Body of pancreas (tissue), 4 donors: ENCODE results near the gene PAX2. TPM values are rescaled to one million over a fixed set of nuclear protein-coding genes. Genes with fewer than 3 reads are reported as not detected.

ENCODE experiments used
- ATAC-seq: fragments of 150-250 bp; one replicate; pipeline ENCODE4 v1.9.1; 2016
- DNase-seq, 4 donors: peaks; one replicate each; pipeline ENCODE4 v3.0.0-alpha.2; 2019
- H3K27ac ChIP-seq, 4 donors: fragments of 200-600 bp; sonication (generic); 1 replicate in 3 of 4; 2 replicates in 1 of 4; pipeline versions ENCODE4 v1.5.1 to v1.6.1; 2016 to 2019; ENCODE audit warnings: mild to moderate bottlenecking in 1 of 4, mixed read lengths in 1 of 4, moderate library complexity in 1 of 4
- H3K27me3 ChIP-seq, 2 donors: fragments of 200-600 bp; sonication (generic); one replicate each; pipeline ENCODE4 v1.6.0; 2016; ENCODE audit warnings: mild to moderate bottlenecking in 1 of 2
- H3K36me3 ChIP-seq, 2 donors: fragments of 200-600 bp; sonication (generic); replicated peaks in 1 of 2; 2 replicates each; pipeline ENCODE4 v1.5.1; 2016; ENCODE audit warnings: low read depth in 2 of 2; ENCODE audit not compliant: insufficient read depth in 1 of 2
- H3K4me1 ChIP-seq: fragments of 200-600 bp; sonication (generic); one replicate; pipeline ENCODE4 v1.6.0; 2016
- H3K4me3 ChIP-seq, 2 donors: fragments of 200-600 bp; sonication (generic); 1 replicate in 1 of 2; 2 replicates in 1 of 2; pipeline ENCODE4 v1.5.1; 2016 to 2019
- H3K9me3 ChIP-seq, 3 donors: fragments of 200-600 bp; sonication (generic); 1 replicate in 2 of 3; 2 replicates in 1 of 3; pipeline ENCODE4 v1.5.1; 2016
- CTCF ChIP-seq, 7 experiments: fragments of 450-650 bp in 4 of 7; fragments of 200-600 bp in 3 of 7; sonication (generic) in 3 of 7; IDR thresholded peaks; one replicate each; pipeline ENCODE4 v1.5.1; 2016 to 2019; ENCODE audit warnings: antibody characterized with exemption in 7 of 7
- POLR2A ChIP-seq, 3 donors: fragments of 450-650 bp; IDR thresholded peaks; one replicate each; pipeline ENCODE4 v1.6.1; 2016; ENCODE audit warnings: antibody characterized with exemption in 3 of 3, mild to moderate bottlenecking in 2 of 3
- WGBS, 2 donors: methylation state at CpG; one replicate each; pipeline ENCODE4 v1.1.5; 2017; 5-methylcytosine and 5-hydroxymethylcytosine counted together
- intact Hi-C: fragments of 100-400 bp; cut with DNase I; formaldehyde crosslinking; loops from one replicate; pipeline ENCODE4 v1.15.1; 2023
- total RNA-seq, 2 donors: library from RNA; depleted of rRNA; stranded (reverse); fragments of >200 nt; gene quantifications; one replicate each; pipeline ENCODE4 v1.1.0, GENCODE V29; 2016

The PAX2 gene
- total RNA-seq, 2 donors from 2014 or later, result under 0.01 TPM; not detected in 1

DNA sequence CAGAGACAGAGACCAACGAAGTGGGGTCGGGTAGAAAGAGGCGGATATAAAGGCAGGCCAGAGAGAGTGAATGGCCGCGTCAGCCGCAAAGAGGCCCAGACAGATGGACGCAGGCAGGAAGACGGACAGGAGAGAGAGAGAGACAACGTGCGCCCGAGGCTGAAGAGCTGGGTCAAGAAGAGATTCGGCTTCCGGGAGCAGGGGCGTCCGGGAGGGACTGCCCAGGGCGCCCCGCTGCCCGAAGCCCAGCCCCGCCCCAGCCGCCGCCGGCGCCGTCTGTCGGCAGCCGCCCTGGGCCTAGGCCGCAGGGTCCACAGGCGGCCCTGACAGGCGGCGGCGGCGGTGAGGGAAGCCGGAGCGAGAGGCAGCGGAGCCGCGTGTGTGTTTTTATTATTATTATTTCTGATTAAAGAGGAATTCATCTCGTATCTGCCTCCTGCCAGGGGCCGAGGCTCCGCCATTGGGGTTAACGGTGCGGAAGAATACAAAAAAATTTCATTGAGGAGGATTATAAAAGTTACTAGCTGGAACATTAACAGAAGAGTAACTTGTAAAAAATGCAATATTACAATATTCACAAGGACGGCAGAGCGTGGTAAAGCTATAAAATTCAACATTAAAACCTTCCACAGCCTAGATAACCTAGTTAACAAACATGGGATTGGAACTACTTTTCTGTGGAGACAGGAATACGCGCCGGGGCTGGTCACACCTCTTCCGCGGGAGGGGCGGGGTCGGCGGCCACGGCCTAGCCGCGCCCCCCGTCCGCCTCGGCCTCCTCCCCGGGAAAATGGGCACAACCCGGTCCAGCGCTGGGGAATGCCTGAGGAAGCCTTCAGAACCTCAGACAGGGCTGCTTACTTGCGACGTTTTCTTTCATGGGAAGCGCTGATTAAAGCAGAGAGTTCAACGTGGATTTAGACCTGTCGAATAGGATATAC, 29.7 kb upstream of the PAX2 start:
- no peak for ATAC-seq
- Histone ChIP-seq H3K36me3 (no peaks in the 10 kb centered on the region), H3K27ac (no peak overlapping the region), H3K4me3 (no peak overlapping the region), H3K9me3 (no peaks in the 10 kb centered on the region), H3K4me1 (peaks cover 4% of the 10 kb centered on the region), H3K27me3 (peaks cover 0 to 22% of the 10 kb centered on the region in 2 donors)
- 17 to 21% methylated on average over 42 to 65 of the region's 66 CpGs for WGBS, 2 donors
- no peak for DNase-seq
- intact Hi-C loops, result no loop called here
- TF ChIP-seq CTCF (IDR thresholded peaks at IDR 0.05) (no peak), POLR2A (IDR thresholded peaks at IDR 0.05) (no peak)

DNA sequence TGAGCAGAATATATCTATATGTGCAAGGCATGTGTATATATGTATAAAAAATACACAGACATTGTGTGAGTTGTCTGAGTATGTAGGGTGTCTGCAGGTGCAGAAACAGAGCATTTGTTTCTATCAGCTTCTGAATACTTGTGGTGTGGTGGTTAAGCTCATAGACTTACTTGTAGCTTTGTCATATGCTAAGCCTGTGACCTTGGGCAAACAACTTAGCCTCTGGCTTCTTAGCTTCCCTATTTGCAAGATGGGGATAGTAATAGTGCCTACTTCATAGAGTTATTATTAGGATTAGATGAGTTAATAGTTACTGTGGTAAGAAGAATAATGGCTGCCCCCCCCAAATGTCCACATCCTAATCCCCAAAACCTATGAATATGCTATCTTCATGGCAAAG, 28.2 kb upstream of the PAX2 start:
- H3K27me3 ChIP-seq, result peaks cover 0 to 19% of the 10 kb centered on the region in 2 donors
- H3K9me3 ChIP-seq, result no peaks in the 10 kb centered on the region
- no peak overlapping the region for H3K4me3 ChIP-seq
- TF ChIP-seq POLR2A (IDR thresholded peaks at IDR 0.05), result no peak
- TF ChIP-seq CTCF (IDR thresholded peaks at IDR 0.05), result no peak
- ATAC-seq (no peak), DNase-seq (no peak)
- intact Hi-C loops, result no loop called here
- no peaks in the 10 kb centered on the region for H3K36me3 ChIP-seq
- H3K27ac ChIP-seq, result no peak overlapping the region
- peaks cover 4% of the 10 kb centered on the region for H3K4me1 ChIP-seq

GRCh38 chr10:100718197-100718742, 27.1 kb upstream of the PAX2 start:
- no peak overlapping the region for H3K27ac ChIP-seq
- no peaks in the 10 kb centered on the region for H3K36me3 ChIP-seq
- peaks cover 4% of the 10 kb centered on the region for H3K4me1 ChIP-seq
- TF ChIP-seq CTCF (IDR thresholded peaks at IDR 0.05), result no peak
- no peak for TF ChIP-seq POLR2A (IDR thresholded peaks at IDR 0.05)
- peaks cover 0 to 19% of the 10 kb centered on the region in 2 donors for H3K27me3 ChIP-seq
- ATAC-seq, result no peak
- no peak overlapping the region for H3K4me3 ChIP-seq
- no peak for DNase-seq
- H3K9me3 ChIP-seq, result no peaks in the 10 kb centered on the region
- WGBS, 2 donors, result 73 to 79% methylated on average over 1 of the region's 1 CpG
- intact Hi-C loops, result no loop called here

GRCh38 chr10:100723180-100723579, 22.2 kb upstream of the PAX2 start:
- Histone ChIP-seq H3K9me3 (no peaks in the 10 kb centered on the region), H3K27ac (no peak overlapping the region), H3K4me1 (peaks cover 3% of the 10 kb centered on the region), H3K4me3 (no peak overlapping the region), H3K27me3 (peaks cover 0 to 13% of the 10 kb centered on the region in 2 donors), H3K36me3 (no peaks in the 10 kb centered on the region)
- intact Hi-C loops, result no loop called here
- DNase-seq, result no peak
- TF ChIP-seq CTCF (IDR thresholded peaks at IDR 0.05), result no peak
- 70 to 77% methylated on average over 5 of the region's 5 CpGs for WGBS, 2 donors
- ATAC-seq, result no peak
